ENCODE data around the gene PDE8A.

Gene PDE8A

DNA sequence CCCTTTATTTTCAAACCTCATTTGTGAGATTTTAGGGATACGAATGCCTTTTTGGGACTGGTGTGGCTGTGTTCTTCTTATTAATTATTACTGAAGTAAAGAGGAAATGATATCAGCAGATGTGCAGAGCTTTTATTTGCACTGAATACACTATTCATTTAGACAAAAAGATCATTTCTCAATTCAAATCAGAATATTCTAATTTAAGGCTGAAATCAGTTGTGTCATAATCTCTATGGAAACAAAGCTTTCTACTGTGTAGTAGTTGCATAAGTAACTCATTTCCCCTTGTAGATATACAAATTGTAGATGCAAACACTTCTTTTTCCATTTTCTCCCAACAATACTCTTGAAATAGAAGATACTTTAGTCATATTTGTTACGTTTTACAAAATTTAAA lies 56.0 kb downstream of the PDE8A start:
- DNase-seq: peak; percentile 35 to 73

- DNase-seq: no peak
Measured at GRCh38 chr15:85041230-85041629, 59.6 kb downstream of the PDE8A start.

DNA sequence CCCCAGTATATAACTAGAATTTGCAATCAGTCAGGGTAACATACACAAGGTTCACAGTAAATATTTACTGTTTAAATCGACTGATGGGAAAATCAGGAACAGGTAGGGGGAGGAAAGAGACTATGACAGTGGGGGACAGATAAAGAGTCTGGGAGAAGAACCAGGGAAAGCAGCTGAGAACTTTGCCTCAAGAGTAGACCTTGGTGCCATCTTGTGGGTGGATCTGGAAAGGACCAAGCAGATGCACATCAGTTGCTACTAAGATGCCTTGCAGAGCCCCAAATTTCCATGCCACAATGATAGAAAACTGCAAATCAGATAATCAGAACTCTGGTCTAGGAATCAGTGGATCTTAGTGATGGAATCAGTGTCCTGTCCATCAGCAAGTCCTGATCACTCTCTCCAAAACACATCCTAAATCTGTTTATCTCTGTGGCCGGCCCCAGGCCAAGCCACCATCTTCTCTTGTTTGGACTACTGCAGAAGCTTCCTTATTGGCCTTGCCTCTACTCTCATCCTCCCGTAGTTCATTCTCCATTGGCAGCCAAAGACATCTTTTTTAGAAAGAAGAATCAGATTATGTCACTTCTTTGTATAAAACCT lies 62.7 kb downstream of the PDE8A start:
- peak; percentile 31 to 70 for DNase-seq

DNA sequence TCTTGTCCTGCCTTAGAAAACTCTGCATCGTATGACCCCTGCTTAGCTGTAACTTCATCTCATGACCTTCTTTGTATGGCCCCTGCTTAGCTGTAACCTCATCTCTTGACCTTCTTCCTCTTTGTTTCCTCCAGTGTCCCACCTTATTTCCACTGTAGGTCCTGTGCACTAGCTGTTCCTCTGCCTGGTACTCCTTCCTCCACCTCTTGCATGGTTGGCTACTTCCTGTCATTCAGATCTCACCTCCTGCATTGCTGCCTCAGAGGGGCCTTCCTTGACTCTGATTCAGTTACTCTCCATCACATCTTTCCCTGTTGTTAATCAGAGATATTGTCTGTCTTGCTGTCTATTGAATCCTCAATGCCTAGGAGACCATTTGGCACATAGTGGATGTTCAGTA lies 63.2 kb downstream of the PDE8A start:
- no peak for DNase-seq

DNA sequence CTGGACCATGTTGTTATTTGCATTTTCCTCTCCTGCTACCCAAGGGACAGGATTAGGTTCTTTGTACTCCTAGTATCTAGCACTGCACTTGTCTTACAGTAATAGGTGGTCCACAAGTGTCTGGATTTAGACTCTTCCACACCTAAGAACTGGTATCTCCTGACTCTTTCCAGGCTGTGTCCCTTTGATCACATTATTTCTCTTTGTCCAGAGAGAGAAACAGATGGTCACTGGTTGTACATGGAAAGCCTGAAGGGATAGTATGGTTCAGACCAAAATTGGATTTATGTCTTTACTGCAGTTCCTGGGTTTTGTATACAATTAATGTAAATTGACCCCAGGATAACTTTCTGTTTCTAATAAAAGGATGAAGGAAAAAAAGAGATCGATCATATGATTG lies 64.0 kb downstream of the PDE8A start:
- DNase-seq: no peak

DNA sequence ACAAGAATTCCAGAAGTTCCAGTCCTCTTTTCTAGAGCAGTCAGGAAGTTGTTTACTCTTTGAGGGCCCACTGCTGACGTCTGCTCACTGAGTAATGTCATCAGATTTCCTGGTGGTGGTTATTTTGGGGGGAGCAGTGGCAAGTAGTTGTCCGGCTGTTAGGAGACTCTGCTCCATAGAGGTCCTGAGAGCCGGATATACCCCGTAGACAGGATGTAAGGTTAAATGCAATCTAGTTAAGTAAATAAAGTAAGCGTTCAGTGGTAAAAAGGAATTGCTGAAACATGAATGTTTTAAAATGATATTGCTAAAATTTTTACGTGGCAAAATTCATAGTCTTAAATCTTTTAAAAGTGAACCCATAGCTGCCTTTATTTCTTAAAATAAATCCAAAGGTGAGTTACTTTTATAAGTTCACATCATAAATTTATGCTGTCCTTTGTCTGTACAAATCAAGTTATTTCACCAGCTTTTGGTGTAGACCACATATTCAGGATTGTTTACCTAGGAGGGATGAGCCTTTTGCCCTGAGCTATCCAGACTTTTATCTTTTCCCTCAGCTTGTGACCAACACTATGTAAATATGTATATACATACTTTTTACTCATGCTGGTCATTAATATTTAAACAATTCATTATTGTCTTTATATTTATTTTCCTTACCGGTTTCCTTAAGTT lies 65.8 kb downstream of the PDE8A start:
- no peak for DNase-seq

DNA sequence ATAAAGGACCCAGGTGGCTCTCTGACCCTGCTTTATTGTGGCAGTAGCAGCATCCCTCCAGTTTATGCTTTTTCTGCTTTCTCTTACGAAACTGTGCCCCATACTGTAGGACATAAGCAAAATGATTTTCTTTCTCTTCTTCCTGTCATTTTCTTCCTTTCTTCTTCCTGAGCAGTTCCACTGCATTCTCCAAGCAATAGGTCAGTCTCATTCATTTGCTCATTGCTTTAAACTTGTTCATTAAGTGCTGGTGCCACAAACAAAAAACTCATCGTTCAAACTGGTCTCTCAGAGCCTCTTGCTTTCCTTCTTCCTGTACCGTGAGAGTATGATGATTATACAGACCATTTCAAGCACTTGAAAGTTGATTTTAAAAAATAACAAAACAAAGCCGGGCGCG lies 66.8 kb downstream of the PDE8A start:
- no peak for DNase-seq

DNA sequence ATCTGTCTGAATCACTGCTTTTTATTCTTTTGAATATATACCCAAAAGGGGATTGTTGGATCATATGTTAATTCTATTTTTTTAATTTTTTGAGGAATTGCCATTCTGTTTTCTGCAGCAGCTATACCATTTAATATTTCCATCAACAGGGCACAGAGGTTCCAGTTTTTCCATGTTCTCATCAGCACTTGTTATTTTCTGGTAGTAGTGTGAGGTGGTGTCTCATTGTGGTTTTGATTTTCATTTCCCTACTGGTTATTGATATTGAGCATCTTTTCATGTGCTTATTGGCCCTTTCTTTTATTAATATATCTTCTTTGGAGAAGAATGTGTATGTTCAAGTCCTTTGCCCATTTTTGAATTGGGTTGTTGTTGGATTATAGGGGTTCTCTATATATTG lies 68.1 kb downstream of the PDE8A start:
- DNase-seq: no peak

DNA sequence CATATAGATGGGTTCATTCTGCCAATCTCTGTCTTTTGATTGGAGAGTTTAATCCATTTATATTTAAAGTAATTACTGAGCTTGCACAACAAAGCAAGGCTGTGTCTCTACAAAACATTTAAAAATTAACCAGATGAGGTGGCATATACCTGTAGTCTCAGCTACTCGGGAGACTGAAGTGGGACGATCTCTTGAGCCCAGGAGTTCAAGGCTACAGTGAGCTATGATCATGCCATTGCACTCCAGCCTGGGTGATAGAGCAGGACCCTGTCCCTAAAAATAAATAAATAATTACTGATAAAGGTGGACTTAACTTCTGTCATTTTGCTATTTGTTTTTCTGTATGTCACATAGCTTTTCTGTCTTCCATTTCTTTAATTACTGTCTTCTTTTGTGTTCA lies 78.1 kb downstream of the PDE8A start:
- no peak for DNase-seq

DNA sequence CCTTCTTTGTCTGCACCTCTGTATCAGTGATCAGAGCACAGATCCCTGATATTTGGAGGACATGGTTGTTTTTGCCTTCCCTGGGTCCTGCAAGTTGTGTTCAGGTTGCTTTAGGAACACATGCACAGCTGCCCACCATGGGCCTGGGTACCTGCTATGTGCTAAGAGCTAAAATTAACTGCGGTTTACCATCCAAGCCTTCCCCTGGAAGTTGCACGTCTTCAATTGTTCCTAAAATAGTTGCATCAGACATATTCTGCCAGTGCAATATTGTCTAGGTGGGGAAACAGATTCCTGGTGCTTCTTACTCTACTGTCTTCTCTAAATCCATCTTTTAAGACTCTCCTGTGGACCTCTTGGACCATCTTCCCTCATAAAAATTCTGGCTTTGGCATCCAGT lies 80.9 kb downstream of the PDE8A start:
- no peak for DNase-seq

GRCh38 chr15:85063088-85063487 lies 81.4 kb downstream of the PDE8A start:
- DNase-seq: no peak

DNA sequence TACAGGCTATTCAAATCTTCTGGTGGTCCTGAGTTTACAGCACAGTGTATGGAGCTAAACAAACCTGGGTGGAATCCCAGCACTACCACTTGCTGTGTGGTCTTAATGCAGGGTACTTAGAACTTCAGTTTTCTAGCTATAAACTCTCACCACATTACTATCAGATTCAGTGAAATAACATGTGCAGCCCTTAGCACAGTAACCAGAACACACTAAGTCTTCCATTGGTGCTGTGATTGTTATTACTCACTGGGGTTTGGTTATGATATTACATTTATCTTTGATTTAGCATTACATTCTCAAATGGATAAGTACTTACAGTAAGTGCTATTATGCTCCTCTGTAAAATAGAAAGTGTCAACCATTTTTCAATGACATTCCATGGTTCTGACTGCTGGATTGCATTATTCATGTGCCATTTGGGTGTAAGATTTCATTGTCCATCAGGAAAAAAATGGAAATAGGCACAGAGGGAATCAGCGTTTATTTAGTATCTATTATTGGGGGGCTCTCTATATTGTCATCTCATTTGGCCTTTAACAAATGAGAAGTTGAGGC lies 81.9 kb downstream of the PDE8A start:
- no peak for DNase-seq

- DNase-seq: no peak
Measured at GRCh38 chr15:85064710-85065109, 83.1 kb downstream of the PDE8A start.

DNA sequence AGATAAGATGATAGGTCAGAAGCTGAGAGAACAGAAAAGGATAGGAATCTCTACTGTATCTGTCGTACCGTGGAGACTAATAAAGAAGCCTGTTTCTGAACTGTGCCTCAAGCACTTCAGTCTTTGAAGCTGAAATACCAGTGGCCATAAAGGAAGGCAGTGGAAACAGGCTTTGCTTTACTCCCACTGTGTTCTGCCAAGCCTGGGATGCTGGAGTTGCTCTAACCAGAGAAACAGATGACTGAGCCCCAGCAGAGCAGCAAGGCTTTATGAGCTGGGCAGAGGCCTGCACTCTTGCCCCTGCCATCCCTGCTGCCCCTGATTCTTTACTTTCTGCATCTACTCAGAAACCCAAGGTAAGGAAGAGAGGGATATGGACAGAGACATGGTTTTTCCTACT lies 89.4 kb downstream of the PDE8A start:
- DNase-seq: no peak

DNA sequence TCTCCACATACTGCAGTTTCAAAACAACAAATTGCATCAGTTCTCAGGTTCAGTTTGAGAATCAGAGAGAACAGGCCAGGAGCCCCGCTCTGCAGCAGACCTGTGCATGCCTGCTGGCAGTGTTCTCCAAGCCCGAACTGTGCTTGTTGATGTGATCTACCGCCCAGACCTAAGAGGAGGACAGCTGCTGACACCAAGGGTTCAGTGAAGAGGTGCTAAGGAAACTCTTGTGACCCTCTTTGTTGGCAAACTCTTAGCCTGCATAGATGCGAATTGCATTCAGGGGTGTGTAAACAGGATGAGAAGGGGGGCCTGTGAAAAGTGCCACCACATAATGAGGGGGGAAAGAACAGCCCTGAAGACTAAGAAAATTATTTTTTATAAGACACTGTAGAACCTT lies 89.8 kb downstream of the PDE8A start:
- no peak for DNase-seq

- no peak for DNase-seq
Measured at GRCh38 chr15:85072917-85073316, 91.3 kb downstream of the PDE8A start.

DNA sequence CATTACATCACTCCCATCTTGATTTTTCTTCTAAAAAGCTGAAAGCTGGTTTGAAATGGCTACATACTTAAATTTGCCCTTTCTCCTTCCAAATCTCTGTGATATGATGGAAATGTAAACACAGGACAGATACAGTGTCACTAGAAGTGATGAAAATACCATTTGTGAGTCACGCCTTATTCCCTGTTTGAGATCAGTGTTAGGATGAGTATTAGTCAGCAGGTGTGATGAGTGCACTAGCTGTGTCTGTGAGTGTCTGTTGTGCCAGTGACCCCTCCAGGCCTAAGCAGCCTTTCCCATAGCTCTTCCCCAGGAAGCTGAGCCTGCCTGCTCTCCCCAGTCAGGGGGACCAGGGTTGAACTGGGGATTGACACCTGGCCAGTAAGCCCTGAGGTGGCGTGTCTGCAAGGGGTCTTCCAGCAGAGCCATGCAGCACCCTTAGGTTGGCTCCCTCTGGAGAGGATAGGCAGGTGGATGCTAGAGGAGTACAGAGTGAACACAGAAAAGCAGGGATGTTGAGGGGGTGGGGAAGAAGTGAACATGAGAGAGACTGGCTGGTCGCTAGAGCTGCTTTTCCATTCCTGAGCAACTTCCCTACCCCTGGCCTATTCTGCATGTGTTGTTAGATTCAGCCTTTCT lies 92.0 kb downstream of the PDE8A start:
- DNase-seq: peak in 1 of 2 donors; percentile 12

DNA sequence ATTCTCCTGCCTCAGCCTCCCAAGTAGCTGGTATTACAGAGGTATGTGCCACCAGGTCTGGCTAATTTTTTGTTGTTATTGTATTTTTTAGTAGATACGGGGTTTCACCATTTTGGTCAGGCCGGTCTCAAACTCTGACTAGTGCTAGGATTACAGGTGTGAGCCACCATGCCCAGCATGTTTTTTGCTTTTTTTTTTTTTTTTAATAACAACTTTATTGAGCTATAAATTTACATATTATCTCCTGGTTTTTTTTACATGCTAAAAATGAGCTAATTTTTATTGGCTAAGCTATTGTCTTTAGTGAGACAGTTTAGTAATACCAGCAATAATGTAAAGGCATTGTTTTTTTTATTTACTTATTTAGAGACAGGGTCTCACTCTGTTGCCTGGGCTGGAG lies 105.2 kb downstream of the PDE8A start:
- no peak for DNase-seq

DNA sequence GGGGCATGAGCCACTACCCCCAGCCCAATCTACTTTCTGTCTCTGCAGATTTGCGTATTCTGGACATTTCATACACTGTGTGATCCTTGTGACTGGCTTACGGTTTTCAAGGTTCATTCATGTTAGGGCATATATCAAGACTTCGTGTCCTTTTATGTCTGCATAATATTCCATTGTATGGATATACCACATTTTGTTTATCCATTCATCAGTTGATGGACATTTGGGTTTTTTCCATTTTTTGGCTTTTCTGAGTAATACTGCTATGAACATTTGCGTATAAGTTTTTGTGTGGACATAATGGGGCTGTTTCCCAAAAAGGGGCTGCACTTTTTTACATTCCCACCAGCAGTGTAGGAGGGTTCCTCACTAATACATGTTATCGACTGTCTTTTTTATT lies 106.6 kb downstream of the PDE8A start:
- DNase-seq: no peak

GRCh38 chr15:85089929-85090597 lies 108.4 kb downstream of the PDE8A start:
- no peak for DNase-seq

DNA sequence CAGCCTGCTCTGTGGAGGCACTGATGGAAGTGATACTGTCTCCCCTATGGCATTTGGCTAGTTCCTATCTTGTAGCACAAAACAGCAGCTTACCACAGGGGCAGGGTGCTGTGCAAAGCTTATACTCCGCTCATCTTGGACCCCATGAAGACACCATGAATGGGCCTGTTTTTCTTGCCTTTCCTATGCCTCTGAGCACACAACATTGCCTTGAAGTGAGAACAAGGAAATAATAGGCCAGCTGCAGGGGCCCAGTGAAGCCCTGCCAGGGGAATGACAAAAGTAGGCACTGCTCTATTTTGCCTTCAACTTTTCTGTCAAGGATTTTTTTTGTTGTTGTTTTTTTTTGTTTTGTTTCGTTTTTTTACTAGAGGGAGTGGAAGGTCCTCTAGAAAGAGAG lies 110.3 kb downstream of the PDE8A start:
- DNase-seq: no peak

DNA sequence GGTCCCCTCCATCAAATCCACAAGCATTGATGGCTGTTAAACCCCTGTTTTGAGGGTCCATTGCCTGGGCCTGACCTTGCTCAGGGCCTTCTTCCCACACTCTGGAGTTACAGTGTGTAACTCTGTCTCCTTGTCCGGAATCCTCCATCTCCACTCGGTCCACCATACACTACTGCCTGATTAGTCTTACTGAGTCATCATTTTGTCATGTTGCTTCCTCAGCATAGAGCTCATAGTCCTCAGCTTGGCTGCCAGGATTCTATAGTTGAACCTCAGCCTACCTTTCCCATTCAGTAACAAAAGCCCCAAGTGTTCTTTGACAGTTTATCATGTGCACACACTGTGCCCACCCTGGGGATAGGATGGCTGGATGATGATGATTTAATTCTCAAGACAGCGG lies 113.0 kb downstream of the PDE8A start:
- no peak for DNase-seq

- no peak for DNase-seq
Measured at GRCh38 chr15:85095566-85095965, 113.9 kb downstream of the PDE8A start.

GRCh38 chr15:85097250-85097649 lies 115.6 kb downstream of the PDE8A start:
- no peak for DNase-seq
